GM23338 (cell line): ENCODE results near the gene USP7.

Experiments
- CREB1 ChIP-seq: fragments of 250-450 bp; sonication (Bioruptor Pico); IDR thresholded peaks from 2 replicates; pipeline ENCODE4 v1.5.0; 2020; ENCODE audit warnings: low read depth, mild to moderate bottlenecking, moderate library complexity
- CTCF ChIP-seq, 2 experiments: fragments of 200-600 bp in 1 of 2; sonication (generic) in 1 of 2; conservative IDR thresholded peaks; 2 replicates each; pipeline versions ENCODE4 v1.5.1 to v1.6.1; 2016 to 2017; ENCODE audit warnings: antibody characterized with exemption in 2 of 2, low read depth in 2 of 2, mild to moderate bottlenecking in 2 of 2, moderate library complexity in 1 of 2
- EZH2 ChIP-seq: fragments of 200-600 bp; sonication (generic); IDR thresholded peaks from one replicate; pipeline ENCODE4 v1.8.0; 2017; ENCODE audit warnings: antibody characterized with exemption, mild to moderate bottlenecking, low read depth; ENCODE audit not compliant: unreplicated experiment
- EZH2phosphoT487 ChIP-seq: fragments of 200-600 bp; sonication (generic); IDR thresholded peaks from one replicate; pipeline ENCODE4 v1.8.1; 2018; ENCODE audit warnings: antibody characterized with exemption; ENCODE audit not compliant: unreplicated experiment
- JUNB ChIP-seq: IDR thresholded peaks from one replicate; pipeline ENCODE4 v1.6.1; 2016; ENCODE audit warnings: antibody characterized with exemption; ENCODE audit not compliant: unreplicated experiment
- NANOG ChIP-seq: IDR thresholded peaks from 2 replicates; pipeline ENCODE4 v1.6.1; 2016; ENCODE audit warnings: antibody characterized with exemption, borderline replicate concordance
- POLR2AphosphoS5 ChIP-seq: IDR thresholded peaks from 2 replicates; pipeline ENCODE4 v1.6.1; 2016; ENCODE audit warnings: antibody characterized with exemption, low read depth
- STAT1 ChIP-seq: IDR thresholded peaks from one replicate; pipeline ENCODE4 v1.6.1; 2016; ENCODE audit warnings: antibody characterized with exemption; ENCODE audit not compliant: unreplicated experiment
- ZNF114 ChIP-seq: fragments of 250-450 bp; sonication (Bioruptor Pico); IDR thresholded peaks from 2 replicates; pipeline ENCODE4 v1.5.0; 2020; ENCODE audit warnings: mild to moderate bottlenecking, moderate library complexity
- ZNF331 ChIP-seq: fragments of 250-450 bp; sonication (Bioruptor Pico); IDR thresholded peaks from 2 replicates; pipeline ENCODE4 v1.5.0; 2020; ENCODE audit warnings: low read depth, mild to moderate bottlenecking, moderate library complexity
- TF ChIP-seq, protein P1 (sequence below): IDR thresholded peaks from one replicate; pipeline ENCODE4 v1.6.1; 2018; ENCODE audit warnings: antibody characterized with exemption; ENCODE audit not compliant: unreplicated experiment

GRCh38 chr16:8864480-8865110, 99.1 kb downstream of the USP7 start:
- TF ChIP-seq CTCF (conservative IDR thresholded peaks at IDR 0.05; ENCODE audit: low read depth in 2 of 2) (no peak), POLR2AphosphoS5 (no peak), JUNB (no peak), EZH2 (no peak), NANOG (no peak), STAT1 (no peak), ZNF331 (CRISPR knock-in tag) (no peak), EZH2phosphoT487 (no peak), CREB1 (CRISPR knock-in tag) (no peak), ZNF114 (CRISPR knock-in tag) (no peak)
- TF ChIP-seq, protein P1, sequence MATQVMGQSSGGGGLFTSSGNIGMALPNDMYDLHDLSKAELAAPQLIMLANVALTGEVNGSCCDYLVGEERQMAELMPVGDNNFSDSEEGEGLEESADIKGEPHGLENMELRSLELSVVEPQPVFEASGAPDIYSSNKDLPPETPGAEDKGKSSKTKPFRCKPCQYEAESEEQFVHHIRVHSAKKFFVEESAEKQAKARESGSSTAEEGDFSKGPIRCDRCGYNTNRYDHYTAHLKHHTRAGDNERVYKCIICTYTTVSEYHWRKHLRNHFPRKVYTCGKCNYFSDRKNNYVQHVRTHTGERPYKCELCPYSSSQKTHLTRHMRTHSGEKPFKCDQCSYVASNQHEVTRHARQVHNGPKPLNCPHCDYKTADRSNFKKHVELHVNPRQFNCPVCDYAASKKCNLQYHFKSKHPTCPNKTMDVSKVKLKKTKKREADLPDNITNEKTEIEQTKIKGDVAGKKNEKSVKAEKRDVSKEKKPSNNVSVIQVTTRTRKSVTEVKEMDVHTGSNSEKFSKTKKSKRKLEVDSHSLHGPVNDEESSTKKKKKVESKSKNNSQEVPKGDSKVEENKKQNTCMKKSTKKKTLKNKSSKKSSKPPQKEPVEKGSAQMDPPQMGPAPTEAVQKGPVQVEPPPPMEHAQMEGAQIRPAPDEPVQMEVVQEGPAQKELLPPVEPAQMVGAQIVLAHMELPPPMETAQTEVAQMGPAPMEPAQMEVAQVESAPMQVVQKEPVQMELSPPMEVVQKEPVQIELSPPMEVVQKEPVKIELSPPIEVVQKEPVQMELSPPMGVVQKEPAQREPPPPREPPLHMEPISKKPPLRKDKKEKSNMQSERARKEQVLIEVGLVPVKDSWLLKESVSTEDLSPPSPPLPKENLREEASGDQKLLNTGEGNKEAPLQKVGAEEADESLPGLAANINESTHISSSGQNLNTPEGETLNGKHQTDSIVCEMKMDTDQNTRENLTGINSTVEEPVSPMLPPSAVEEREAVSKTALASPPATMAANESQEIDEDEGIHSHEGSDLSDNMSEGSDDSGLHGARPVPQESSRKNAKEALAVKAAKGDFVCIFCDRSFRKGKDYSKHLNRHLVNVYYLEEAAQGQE, result no peak
